NCI-H146 treated with DMSO at 0.1 percent for 48 hours (cell line): ENCODE data around the gene NLRP9.
A peak's percentile ranks its signal among the peaks of the same experiment; 100 is the strongest.

Experiments
- DNase-seq: peaks from one replicate; lab custom pipeline; 2025; ENCODE audit not compliant: unreplicated experiment; lab: John Stamatoyannopoulos, UW

NLRP9 gene

GRCh38 chr19:55689411-55690108, 48.6 kb downstream of the NLRP9 start:
- DNase-seq = no peak

DNA sequence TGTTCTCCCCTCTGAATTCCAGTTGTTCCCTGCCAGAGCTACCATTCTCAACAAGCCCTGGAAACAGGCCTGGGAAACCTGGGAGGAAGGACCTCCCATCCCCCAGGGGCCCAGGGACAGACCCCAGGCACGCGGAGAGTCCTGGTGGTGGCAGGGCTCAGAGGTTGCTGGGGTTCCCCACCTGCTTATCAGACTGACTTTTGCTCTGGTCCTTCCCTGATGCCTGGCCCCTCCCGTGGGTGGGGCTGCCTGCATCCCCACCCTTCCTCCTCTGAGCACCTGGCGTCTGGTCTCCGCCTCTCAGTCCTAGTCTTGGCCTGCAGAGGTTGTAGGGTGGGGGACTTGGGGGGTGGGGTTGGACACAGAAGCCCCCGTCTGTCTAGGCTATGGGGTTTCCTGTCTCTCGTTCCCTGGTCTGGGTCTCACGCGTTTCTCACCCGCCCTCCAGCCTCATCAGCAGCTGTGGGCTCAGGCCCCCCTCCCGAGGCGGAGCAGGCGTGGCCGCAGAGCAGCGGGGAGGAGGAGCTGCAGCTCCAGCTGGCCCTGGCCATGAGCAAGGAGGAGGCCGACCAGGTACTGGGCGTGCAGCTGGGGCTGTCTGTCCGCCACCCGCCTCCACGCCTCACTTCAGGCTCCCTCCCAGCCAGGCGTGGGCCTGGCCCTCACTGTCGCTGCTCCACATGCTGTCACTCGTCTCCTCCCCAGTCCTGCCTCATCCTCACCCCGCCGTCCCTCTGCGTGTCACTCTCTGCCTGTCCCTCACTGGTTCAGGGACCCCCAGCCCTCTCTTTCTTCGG, 49.6 kb downstream of the NLRP9 start:
- peak; percentile 71 for DNase-seq

GRCh38 chr19:55687281-55688201, 50.7 kb downstream of the NLRP9 start:
- DNase-seq = no peak

GRCh38 chr19:55686311-55687050, 51.7 kb downstream of the NLRP9 start:
- no peak for DNase-seq

- DNase-seq = no peak
These were observed 52.4 kb downstream of the NLRP9 start for GRCh38 chr19:55685776-55686175.

- no peak for DNase-seq
These were observed 53.1 kb downstream of the NLRP9 start for GRCh38 chr19:55684946-55685681.

DNA sequence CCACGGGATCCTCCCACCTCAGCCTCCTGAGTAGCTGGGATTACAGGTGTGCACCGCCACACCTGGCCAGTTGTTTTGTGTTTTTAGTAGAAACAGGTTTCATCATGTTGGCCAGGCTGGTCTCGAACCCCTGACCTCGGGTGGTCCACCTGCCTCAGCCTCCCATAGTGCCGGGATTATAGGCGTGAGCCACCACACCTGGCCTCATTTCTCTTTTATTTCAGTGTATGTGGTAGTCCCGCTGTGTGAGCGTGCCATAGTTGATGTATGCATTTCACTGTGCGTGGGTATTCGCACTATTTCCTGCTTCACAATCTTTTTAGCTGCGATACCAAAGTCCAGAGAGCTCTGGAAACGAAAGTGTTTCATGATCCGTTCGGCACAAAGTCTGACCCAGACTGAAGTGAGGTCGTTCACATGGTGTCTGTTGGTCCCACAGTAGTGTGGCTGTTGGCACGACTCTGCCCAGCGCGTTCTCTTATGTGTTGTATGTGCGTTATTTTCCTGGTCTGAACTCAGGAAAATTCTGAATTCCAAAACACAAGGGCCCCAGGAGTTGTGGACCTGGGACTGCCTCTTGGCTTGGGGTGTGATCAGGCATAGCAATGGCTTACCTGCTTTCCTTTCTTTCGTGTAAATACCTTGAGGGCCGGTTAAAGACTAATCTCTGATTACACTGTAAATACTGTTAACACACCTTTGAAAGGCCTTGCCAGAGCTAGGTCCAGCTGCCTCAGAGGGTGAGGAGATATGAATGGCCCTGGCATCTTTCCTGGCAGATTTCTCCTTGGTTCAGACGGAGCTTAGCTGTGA, 54.5 kb downstream of the NLRP9 start:
- no peak for DNase-seq

DNA sequence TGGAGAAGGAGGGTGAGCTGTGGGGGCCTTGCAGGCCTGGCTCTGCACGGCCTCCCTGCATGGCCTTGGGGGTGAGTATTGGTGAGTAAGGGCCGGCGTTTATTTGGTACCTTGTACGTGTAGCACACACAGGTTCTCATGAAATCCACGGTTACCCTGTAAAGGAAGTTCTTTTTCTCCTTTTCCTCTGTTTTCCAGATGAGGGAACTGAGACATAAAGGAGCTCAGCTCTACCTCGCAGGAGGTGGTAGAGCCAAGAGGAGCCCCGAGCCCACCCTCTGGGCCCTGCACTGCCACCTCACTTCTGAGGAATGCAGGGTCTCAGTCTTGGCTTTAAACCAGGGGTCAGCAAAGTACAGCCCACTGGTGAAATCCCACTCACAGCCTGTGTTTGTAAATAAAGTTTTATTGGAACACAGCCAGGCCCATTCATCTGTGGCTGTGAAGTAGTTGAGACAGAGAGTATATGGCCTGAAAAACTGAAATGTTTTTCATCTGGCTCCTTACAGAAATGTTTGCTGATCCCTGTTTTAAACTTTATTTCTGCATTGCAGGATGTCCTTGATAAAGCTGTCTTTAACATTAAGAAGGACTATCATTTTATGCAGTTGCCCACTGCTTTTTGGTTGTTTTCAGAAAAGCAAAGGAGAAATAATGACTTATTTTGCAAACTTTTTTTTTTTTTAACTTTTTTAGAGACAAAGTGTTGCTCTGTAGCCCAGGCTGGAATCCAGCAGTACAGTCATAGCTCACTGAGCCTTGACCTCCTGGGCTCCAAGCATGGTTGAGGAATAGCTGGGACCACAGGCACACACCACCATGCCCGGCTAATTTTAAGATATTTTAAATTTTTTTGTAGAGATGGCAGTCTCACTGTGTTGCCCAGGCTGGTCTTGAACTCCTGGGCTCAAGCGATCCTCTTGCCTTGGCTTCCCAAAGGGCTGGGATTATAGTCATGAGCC, 56.8 kb downstream of the NLRP9 start:
- no peak for DNase-seq

- no peak for DNase-seq
These were observed 57.7 kb downstream of the NLRP9 start for GRCh38 chr19:55680339-55681130.

DNA sequence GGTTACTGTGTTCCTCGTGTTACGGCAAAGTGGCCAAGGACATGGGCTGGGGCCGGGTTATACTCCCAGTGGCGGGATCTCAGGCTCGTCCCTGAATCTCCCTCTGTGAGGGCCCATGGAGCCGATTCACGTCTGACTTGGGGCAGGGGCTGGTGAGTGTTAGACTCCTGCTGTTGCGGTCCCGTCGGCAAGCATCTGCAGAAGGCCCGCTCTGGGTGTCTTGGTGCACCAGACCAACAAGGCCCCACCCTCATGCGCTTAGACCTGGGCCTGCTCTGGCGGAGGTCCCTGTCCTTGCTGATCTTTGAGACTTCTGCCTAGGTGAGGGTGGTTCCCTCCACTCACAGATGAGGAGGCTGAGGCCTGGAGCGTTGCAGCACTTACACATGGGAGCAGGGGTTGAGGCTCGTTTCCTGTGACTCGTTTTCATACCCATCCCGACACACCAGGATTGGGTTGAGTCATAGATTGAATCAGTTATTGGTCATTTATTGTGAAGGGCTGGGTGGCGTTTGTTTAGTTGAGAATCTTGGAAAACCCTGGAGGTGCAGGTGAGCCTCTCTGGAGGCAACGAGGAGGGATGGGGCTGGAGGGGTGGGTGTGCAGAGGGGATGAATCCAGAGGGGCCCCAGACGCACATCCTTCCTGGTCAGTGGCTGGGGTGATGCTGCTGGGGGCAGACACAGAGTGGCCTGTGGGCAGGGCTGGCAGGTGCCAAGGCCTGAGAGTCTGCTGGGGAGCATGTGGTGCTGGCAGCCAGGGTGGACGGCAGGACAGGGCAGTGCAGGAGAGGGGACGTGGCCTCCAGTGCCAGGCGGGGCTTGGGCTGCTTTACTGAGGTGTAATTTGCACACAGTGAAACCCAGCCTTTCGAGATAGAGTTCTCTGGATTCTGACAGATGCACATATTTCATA, 58.6 kb downstream of the NLRP9 start:
- DNase-seq = no peak

DNA sequence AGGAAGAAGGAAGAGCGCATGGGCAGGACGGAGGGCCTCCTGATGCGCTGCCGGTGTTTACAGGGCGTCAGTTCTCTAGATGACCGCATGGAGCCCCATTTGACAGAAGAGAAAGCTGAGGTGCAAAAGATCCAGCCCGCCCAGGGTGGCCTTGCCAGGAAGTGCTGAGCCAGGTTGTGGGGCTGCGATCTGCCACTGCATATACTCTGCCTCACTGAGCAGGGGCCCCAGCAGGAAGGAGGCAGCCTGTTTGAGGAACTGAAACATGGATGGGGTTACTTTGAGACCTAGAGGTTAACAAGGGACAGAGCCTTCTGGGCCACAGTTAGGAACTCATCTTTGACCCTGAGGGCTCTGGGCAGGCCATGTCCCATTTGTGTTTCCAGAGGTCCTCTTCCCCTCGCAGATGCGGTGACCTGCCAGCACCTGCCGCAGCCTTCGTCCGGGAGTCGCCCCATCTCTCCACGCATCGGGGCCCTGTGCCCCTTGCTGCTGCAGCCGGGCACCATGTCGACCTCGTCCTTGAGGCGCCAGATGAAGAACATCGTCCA, 60.0 kb downstream of the NLRP9 start:
- DNase-seq = no peak

GRCh38 chr19:55677572-55678028, 60.6 kb downstream of the NLRP9 start:
- no peak for DNase-seq

- DNase-seq = no peak
These were observed 61.2 kb downstream of the NLRP9 start for GRCh38 chr19:55676889-55677505.

- no peak for DNase-seq
These were observed 61.8 kb downstream of the NLRP9 start for GRCh38 chr19:55676383-55676782.

DNA sequence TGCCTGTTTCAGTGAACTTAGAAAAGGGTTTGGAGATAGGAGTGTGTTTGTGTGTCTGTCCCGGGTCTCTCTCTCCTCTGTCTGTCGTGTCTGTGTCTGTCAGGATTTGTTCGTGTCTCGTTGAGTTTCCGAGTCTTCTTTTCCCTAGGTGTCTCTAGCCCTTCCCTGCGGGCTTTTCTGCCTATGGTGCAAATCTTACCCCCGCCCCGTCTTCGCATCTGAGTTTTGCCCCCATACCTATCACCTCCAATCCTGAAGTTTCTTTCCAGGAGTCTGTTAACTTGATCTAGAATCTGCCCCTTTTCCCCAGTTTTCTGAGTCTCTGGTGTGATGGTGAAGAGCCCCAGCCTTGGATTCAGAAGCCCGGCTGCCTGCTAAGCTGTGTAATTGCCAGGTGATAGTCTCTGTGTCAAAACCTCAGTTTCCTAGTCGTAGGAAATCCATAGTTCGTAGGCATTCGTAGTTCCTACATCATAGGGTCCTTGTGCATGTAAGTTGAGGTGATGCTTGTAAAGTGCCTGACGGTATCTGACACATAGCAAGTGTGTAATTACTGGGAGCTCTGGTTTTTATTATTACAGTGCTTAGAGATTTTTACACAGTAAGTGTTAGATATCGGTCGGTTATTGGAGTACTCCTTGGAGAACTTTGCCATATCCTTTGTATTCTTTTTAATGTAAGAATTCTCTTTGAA, 62.4 kb downstream of the NLRP9 start:
- DNase-seq = no peak
